ENCODE measurements around the gene TAMALIN. TPM values are rescaled to one million over a fixed set of nuclear protein-coding genes. Genes with fewer than 3 reads are reported as not detected.

The TAMALIN gene
- total and polyA plus RNA-seq, 2 donors from 2014 or later, result 22.3 to 52.3 TPM

- Histone ChIP-seq H3K27me3 (ENCODE audit: control insufficient read depth, insufficient read depth, low read length) (no peaks in the 10 kb centered on the region), H3K4me3 (ENCODE audit: low read length in 3 of 3) (no peak overlapping the region), H3K9ac (ENCODE audit: low read length in 3 of 3) (no peak overlapping the region), H3K4me1 (ENCODE audit: control insufficient read depth in 2 of 3, insufficient read depth in 2 of 3, low read depth in 1 of 3, low read length in 3 of 3) (peaks cover 0 to 3% (median 0%) of the 10 kb centered on the region in 3 donors), H3K36me3 (ENCODE audit: control insufficient read depth in 2 of 3, insufficient read depth in 3 of 3, low read length in 3 of 3) (peaks cover 0 to 41% (median 13%) of the 10 kb centered on the region in 3 donors), H3K27ac (ENCODE audit: low read depth in 2 of 2, low read length in 2 of 2) (no peak overlapping the region), H3K9me3 (ENCODE audit: control insufficient read depth in 2 of 3, insufficient read depth in 1 of 3, low read length in 3 of 3) (no peaks in the 10 kb centered on the region)
- intact Hi-C loops (cut with DNase I), result no loop called here
- FAIRE-seq (no peak), DNase-seq (no peak)
- TF ChIP-seq, protein P1, sequence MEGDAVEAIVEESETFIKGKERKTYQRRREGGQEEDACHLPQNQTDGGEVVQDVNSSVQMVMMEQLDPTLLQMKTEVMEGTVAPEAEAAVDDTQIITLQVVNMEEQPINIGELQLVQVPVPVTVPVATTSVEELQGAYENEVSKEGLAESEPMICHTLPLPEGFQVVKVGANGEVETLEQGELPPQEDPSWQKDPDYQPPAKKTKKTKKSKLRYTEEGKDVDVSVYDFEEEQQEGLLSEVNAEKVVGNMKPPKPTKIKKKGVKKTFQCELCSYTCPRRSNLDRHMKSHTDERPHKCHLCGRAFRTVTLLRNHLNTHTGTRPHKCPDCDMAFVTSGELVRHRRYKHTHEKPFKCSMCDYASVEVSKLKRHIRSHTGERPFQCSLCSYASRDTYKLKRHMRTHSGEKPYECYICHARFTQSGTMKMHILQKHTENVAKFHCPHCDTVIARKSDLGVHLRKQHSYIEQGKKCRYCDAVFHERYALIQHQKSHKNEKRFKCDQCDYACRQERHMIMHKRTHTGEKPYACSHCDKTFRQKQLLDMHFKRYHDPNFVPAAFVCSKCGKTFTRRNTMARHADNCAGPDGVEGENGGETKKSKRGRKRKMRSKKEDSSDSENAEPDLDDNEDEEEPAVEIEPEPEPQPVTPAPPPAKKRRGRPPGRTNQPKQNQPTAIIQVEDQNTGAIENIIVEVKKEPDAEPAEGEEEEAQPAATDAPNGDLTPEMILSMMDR (IDR thresholded peaks at IDR 0.05; ENCODE audit: borderline replicate concordance, extremely low read depth, insufficient read depth), result no peak
These were observed 52.0 kb downstream of the TAMALIN start for GRCh38 chr12:52058631-52059361.

DNA sequence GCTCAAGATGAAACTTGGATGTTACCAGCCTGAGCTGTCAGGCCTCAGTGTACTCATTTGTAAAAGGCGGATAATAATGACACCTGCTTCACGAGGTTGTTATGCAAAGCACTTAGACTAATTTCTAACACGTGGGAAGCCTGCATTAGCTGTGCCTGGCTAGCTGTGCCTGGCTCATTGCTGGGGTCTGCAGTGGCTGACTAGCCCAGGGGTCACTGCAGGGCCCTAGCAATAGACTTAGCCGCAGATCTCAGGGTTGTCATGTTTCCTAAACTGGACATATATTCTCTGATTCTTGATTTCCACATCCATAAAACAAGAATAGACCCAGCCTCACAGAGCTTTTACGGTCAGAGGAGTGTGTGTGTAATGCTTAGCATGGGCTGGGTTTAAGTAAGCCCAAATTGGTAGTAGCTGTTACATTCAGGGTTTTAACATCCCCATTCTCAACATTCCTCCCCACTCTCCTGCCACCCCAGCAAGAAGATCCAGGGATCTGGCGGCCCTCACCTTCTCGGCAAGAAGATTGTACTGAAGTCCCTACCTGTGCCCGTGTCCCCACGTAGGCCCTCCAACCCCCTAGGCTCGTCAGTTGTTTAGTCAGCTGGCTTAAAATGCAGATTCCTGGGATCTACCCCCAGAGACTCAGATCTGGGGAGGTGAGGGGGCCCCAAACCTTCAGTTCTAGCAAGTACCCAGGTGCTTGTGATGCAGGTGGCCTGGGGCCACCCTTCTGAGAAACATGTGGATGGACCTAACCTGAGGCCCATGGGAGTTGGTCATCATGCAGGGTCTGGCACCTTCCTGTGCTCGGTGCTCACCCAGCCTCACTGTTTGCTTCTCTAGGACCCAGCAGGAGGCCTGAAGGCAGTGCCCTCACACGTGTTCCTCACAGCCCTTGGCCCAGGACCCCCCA, 53.1 kb downstream of the TAMALIN start:
- intact Hi-C loops (cut with DNase I), result no loop called here
- peaks cover 0 to 3% (median 0%) of the 10 kb centered on the region in 3 donors for H3K4me1 ChIP-seq (ENCODE audit: control insufficient read depth in 2 of 3, insufficient read depth in 2 of 3, low read depth in 1 of 3, low read length in 3 of 3)
- no peaks in the 10 kb centered on the region for H3K9me3 ChIP-seq (ENCODE audit: control insufficient read depth in 2 of 3, insufficient read depth in 1 of 3, low read length in 3 of 3)
- H3K9ac ChIP-seq (ENCODE audit: low read length in 3 of 3), result no peak overlapping the region
- H3K27me3 ChIP-seq (ENCODE audit: control insufficient read depth, insufficient read depth, low read length), result no peaks in the 10 kb centered on the region
- TF ChIP-seq, protein P1 (IDR thresholded peaks at IDR 0.05; ENCODE audit: borderline replicate concordance, extremely low read depth, insufficient read depth), result no peak
- no peak overlapping the region for H3K27ac ChIP-seq (ENCODE audit: low read depth in 2 of 2, low read length in 2 of 2)
- H3K4me3 ChIP-seq (ENCODE audit: low read length in 3 of 3), result no peak overlapping the region
- FAIRE-seq (no peak), DNase-seq (no peak)
- peaks cover 0 to 31% (median 10%) of the 10 kb centered on the region in 3 donors for H3K36me3 ChIP-seq (ENCODE audit: control insufficient read depth in 2 of 3, insufficient read depth in 3 of 3, low read length in 3 of 3)

DNA sequence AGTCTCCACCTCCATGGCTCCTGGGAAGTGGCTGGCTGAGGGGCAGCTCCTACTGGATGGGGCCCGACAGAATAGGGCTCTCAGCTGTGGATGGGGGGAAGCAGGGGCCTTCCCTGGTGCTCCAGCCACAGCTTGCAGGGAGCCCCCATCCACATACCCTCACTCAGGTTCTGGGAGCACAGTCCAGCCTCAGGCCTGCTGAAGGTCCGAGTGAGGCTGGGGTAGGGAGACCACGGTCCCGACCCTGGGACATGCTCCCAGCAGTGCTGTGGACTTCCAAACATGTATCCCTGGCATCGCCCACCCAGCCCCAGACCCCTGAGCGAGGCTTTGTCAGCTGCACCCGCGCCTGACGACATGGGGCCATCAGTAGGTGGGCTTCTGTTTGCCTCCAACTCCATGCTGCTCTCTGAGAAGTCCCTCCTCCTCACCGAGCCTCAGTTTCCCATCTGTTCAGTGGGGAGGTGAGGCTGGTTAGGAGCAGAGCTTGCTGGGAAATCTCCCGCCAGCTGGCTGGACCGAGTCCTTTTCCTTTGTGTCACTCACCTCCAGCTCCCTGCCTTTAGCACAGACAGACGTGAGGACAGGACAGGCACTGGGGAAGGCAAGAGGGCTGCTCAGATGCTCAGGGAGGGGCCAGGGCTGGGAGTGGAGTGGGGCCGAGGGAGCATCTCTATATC, 53.9 kb downstream of the TAMALIN start:
- intact Hi-C loops (cut with DNase I), result no loop called here
- Histone ChIP-seq H3K36me3 (ENCODE audit: control insufficient read depth in 2 of 3, insufficient read depth in 3 of 3, low read length in 3 of 3) (peaks cover 0 to 24% (median 10%) of the 10 kb centered on the region in 3 donors), H3K9me3 (ENCODE audit: control insufficient read depth in 2 of 3, insufficient read depth in 1 of 3, low read length in 3 of 3) (no peaks in the 10 kb centered on the region), H3K9ac (ENCODE audit: low read length in 3 of 3) (no peak overlapping the region), H3K4me1 (ENCODE audit: control insufficient read depth in 2 of 3, insufficient read depth in 2 of 3, low read depth in 1 of 3, low read length in 3 of 3) (peaks cover 0 to 3% (median 0%) of the 10 kb centered on the region in 3 donors), H3K27ac (ENCODE audit: low read depth in 2 of 2, low read length in 2 of 2) (no peak overlapping the region), H3K4me3 (ENCODE audit: low read length in 3 of 3) (no peak overlapping the region), H3K27me3 (ENCODE audit: control insufficient read depth, insufficient read depth, low read length) (no peaks in the 10 kb centered on the region)
- TF ChIP-seq, protein P1 (IDR thresholded peaks at IDR 0.05; ENCODE audit: borderline replicate concordance, extremely low read depth, insufficient read depth), result no peak
- FAIRE-seq, result no peak
- DNase-seq, result peak in 1 of 5 donors; percentile 41
